HG02588 (cell line): ENCODE results near the gene ZNF205.

Experiments
- ATAC-seq: cut with Tn5 transposase; IDR thresholded peaks from one replicate; pipeline ENCODE4 v1.9.1; 2021; ENCODE audit warnings: mild to moderate bottlenecking, moderate library complexity; ENCODE audit not compliant: unreplicated experiment

The ZNF205 gene

DNA sequence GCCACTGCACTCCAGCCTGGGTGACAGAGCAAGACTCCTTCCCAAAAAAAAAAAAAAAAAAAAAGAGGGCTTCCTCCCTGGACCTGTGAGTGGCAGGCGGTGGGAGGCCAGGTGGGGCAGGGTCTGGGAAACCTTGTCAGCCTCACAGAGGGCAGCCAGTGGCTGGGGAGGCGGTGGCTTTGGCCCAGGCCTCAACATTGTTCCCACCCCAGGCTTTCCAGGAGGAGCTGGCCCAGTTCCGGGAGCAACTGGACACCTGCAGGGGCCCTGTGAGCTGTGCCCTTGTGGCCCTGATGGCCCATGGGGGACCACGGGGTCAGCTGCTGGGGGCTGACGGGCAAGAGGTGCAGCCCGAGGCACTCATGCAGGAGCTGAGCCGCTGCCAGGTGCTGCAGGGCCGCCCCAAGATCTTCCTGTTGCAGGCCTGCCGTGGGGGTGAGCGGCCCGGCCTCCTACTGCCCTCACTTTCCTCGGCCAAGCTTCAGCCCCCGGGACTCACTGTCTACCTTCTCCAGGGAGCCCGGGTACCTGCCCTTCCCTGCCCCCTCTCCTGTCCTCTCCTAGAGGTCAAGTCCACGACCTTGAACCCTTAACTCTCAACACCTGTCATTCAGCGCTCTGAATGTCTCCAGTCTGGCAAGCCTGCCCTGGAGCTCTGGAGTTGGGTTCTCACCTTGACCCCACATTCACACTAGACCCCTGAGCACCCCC is 34.8 kb downstream of the ZNF205 start:
- no peak for ATAC-seq

DNA sequence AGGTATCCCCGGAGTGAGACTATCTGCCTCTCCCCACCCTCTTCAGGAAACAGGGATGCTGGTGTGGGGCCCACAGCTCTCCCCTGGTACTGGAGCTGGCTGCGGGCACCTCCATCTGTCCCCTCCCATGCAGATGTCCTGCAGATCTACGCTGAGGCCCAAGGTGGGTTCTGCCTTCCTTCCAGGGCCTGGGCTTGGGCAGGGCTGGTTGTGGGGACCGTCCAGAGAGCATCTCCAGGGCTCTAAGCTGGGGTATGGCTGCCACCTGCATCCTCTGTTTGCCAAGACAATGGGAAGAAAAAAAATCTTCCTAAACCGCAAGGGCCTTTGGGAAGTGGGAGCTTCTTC is 35.3 kb downstream of the ZNF205 start:
- ATAC-seq: no peak

DNA sequence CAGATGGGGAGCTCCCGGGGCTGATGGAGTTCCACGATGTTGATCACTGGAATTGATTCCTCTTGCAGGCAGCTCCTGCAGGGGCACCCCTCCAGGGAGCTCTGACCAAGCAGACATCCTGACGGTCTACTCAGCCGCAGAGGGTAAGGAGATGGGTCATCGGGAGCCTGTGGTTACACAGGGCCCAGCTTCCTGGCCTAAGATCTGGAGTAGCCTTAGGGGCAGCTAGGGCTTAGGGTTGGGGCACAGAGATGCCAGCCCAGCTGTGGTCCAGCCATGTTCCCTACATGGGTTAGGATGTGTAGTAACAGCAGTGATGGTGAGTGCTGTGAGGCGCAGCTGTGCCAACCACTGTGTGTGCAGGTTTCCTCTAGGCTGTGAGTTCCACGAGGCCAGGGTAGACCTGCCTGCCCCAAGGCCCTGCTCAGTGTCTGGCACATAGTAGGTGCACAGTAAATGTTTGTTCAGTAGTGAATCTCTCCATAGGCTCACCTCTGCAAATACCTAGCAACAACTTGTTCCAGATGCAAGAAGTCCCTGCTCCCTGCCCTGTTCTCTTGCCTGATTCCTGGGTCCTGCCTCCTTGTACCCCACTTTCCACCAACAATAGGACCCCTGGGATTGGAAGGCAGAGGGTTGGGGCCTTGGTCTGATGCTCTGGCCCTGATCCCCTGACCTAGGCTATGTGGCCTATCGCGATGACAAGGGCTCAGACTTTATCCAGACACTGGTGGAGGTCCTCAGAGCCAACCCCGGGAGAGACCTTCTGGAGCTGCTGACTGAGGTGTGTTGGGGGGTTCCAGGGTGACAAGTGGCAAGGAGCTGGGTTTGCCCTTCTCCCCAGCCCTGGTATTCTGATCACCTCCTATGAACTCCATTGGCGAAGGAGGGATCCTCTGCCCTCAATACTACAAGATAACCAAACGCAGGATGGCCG is 36.1 kb downstream of the ZNF205 start:
- ATAC-seq: no peak

DNA sequence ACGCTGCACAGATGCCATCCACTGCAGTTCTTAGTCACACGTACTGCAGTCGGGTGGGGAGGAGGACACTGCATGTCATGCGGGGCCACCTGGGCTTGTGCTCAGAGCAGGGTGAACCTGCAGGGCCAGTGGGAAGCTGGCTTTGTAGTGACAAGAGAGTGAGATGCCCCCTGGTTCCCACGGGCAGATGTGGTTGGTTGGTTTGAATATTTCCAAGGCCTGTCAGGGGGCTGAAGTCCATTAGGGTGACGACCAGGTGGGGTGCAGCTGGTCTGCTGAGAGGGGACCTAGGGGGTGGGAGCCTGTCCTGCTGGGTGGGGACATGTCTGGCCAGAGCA is 36.8 kb downstream of the ZNF205 start:
- no peak for ATAC-seq

DNA sequence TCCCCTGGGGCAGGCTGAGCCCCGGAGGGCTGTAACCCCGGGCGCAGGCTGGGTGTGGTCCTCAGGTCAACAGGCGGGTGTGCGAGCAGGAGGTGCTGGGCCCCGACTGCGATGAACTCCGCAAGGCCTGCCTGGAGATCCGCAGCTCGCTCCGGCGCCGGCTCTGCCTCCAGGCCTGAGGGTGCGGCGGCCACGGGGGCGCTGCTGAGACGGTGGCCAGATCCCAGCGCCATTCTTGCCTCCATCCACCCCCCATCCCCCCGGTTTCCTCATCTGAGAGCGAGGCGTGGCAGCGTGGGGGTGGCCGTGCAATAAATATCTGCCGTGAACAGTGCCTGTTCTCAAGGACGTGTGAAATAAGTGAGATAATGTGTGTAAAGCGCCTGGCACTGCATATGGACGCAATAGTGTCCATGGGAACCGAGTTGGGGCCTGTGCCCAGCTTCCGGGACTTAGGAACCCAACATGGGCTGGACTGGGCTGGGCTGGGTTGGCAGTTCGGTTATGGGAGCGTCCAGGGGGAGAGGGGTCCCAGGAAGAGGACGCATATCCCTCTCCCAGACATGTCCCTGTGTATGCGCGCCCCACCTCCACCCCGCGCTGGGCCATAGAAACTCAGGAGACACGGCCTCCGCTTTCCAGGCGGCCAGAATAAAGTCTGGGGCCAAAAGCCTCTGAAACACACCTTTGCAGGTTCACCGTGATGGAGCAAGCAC is 37.4 kb downstream of the ZNF205 start:
- no peak for ATAC-seq

DNA sequence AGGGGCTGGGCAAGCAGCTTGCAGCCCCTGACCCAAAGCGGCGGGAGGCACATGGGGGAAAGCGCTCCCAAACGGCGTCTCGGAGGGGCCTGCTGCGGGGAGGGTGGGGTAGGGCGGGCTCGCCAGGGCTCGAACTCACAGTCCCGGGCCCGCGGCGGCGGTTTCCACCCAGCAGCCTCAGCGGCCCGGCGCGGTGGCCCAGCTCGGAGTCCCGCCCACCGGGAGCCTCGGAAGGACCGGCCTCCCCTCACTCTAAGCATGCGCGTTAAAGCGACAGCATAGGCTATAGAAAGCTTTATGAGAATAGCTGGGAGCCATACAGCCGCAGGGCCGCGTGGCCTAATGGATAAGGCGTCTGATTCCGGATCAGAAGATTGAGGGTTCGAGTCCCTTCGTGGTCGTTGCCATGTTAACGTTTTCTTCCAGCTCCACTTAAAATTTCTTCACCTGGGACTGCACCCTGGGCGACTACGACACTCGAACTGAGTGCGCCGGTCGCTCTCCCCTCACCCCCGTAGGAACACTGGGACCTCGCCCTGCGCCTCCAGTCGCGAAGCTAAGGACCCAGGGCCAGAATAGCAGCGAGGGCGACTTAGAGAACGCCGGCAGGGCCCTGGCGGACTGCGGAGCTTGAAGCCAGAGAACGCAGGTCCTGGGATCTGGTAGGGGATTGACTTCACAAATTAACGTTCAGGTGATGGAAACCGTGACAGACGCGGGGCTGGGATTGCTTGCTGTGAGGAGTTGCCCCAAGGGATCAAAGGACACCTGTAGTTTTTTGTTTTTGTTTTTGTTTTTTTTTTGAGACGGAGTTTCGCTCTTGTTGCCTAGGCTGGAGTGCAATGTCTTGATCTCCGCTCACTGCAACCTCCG is 38.2 kb downstream of the ZNF205 start:
- ATAC-seq: peak; percentile 61

DNA sequence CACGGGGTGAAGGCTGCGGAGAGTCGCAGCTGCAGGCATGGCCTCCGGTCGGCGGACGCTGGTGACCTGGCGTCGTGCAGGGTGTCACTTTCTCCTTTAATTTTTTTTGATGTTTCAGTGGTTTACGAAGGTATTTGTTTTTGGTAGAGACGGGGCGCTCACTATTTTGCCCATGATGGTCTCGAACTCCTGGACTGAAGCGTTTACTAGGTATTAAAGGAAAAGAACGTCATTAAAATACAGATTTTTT is 39.6 kb downstream of the ZNF205 start:
- ATAC-seq: no peak

DNA sequence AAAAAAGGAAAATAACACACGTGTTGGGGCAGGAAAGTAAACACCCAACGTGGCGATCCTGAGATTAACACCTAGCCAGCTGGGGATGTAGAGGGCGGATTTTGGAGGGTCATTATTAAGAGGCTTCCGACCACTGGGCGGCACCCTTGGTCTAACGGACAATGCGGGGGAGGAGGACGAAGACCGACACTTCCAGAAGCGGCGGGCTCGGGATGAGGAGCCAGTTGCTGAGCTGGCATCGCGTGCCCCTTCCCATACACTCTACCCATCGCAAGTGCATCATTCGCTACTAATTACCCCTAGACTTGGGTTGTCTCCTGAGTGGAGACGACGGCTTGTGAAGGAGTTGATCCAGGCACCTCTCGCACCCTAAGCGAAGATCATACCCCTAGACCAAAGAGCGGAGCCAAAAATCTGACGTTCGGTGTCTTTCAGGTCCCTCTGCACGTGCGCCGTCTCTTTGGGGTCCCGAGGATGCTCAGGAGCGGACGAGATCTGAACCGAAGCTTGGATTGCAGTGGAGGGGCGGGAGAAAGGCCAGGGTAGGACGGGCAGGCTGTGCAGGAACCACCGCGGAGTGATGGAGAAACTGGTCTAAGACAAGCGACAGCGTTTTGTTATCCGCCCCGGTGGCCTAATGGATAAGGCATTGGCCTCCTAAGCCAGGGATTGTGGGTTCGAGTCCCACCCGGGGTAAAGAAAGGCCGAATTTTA is 40.0 kb downstream of the ZNF205 start:
- peak; percentile 23 for ATAC-seq

DNA sequence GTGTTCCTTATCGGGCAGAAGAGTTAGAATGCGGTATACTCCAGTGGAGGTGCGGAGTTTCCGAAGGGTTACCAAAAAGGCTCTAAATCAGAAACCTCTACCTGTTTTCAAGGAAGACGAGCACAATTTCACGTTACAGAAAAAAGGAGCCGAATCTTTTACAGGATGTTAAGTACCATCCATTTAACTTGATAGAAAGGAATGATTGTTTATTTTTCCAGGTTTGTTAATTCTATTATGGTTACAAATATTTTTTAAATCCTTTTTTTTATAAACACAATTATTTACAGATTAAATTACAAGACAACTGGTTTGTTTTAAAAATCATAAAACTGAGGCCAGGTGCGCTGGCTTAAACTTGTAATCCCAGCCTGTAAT is 40.6 kb downstream of the ZNF205 start:
- ATAC-seq: no peak

DNA sequence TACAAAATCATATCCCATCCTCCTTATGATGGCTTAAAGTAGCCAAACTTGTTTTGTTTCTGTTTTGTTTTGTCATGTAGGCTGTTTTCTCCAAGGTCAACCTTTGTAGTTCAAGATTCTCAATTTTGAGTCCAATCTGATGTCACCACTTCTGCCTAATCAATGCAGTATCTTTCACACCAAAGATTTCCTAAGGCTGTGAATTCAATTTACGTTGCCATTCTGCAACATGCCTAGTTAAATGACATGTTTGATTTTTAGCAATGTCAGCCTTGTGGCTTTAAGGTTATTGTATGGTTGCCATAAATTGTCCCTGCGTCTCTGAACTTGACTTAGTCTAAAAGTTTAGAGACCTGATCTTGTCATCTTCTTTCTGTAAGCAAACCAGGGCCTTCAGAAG is 42.8 kb downstream of the ZNF205 start:
- ATAC-seq: no peak

DNA sequence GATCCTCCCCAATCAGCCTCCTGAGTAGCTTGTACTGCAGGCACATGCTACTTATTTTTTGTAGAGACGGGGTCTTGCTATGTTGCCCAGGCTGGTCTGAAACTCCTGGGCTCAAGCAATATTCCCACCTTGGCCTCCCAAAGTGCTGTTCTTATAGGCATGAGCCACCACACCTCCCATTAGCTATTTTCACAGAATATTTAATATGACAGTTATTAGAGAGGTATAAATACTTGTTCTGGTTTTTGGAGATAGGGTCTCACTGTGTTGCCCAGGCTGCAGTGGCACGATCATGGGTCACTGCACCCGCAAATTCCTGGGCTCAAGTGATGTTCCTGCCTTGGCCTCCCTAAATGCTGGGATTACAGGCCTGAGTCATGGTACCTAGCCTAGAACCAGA is 43.6 kb downstream of the ZNF205 start:
- ATAC-seq: no peak

DNA sequence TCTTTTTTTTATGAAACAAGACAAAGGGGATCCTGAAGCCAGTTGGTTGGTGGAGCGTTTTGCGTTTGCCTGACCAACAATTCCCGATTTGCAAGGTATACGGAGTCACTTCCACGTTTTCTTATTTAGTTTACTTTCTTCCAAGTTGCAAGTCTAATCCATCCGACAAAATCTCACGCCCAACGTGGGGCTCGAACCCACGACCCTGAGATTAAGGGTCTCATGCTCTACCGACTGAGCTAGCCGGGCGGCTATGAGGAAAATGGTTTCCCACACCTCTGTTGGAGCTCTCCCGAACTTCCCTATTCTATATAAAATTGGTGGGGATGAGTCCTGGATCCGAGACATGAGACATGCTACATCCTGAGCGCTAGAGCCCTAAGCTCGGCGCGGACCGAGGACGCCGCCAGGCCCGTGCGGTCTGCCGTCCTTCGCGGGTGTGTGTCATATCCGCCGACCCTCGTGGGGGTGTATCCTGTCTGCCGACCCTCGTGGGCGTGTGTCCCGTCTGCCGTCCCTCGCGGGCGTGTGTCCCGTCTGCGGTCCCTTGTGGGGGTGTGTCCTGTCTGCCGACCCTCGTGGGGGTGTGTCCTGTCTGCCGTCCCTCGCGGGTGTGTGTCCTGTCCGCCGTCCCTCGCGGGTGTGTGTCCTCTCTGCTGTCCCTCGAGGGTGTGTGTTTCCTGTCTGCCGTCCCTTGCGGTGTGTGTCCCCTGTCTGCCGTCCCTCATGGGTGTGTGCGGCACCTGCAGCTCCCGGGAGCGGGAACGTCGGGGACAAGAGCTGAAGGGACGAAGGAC is 45.0 kb downstream of the ZNF205 start:
- no peak for ATAC-seq

DNA sequence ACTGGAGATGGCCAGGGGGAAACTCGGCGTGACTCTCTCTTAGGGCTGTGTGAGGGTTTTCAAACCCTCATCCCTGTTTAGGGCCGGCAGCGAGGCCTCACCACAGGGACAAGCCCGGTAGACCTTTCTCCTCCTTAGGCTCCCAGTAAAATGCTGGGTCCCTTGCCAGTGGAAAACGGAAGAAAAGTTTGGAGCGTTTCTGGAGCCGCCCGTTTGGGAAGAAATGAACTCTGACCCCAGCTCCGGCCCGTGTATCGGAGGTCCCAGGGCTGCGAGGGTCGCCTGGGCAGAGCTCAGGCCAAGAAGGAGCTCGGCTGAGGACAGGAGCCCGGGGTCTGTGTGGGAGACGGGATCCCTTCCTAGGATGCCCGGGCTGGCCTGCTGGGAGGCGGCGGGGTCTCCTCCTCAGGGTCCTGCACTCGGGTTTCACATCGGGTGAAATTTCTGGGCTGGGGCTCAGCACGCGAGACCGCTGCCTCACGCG is 45.7 kb downstream of the ZNF205 start:
- no peak for ATAC-seq

DNA sequence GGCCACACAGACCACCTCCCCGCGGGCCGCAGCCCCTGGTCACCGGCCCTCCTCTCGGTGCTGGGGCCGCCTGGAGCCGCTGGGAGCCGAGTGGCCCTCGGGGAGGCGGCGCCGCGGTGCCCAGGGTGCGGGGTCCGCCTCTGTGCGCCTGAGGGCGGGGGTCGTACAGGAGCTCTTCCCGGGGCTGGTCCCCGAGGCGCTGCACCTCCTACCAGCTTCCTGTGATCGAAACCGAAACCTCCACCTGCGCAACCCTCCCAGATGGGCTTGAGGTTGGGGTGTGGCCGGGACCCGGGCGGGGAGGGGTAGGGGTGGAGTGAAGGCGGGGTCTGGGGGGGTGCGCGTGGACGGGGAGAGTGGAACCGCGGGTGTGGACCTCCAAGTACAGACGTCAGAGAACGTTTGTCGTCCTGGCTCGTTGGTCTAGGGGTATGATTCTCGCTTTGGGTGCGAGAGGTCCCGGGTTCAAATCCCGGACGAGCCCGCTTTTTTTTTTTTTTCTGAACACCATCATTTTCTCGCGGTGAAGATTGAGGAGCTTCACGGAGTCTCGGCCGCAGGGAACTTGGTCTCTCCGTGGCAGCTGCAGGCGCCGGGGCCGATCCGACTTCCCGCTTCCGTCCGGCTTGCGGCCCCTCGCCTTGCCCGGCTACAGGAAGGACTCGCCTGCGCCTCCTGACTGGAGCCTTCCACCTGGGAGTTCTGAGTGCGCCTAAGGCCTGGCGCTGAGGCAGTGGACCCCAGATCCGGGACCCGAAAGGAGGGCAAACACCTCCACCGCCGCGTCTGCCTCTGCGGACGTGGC is 46.3 kb downstream of the ZNF205 start:
- peak; percentile 45 for ATAC-seq

DNA sequence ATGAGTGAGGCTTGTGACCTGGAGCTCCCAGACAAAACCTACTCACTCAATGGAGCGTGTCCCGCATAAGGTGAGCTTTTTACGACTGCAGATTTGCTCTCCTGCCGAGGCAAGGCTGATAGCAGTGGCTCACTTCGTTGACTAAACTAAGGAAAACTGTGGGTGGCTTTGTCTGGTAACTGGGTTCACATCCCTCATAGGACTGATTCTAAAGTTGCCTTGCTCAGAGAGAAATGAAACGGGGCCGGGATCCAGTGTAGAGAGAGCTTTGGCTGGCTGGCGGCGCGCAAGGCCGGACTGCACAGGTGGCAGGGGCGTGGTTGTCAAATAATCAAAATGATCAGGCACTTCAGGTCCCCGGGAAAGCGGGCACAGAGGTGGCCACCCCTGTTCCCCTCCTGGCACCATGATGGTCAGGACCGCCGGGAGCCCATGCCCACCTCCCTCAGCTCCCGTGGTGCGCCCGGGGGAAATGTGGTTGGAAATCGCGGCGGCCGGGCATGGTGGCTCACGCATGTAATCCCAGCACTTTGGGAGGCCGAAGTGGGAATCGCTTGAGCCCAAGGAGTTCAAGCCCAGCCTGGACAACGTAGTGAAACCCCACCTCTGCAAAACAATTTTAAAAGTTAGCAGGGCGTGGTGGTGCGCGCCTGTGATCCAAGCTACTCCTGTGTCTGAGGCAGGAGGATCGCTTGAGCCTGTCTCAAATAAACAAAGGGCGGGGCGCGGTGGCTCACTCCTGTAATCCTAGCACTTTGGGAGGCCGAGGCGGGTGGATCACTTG is 49.0 kb downstream of the ZNF205 start:
- no peak for ATAC-seq

DNA sequence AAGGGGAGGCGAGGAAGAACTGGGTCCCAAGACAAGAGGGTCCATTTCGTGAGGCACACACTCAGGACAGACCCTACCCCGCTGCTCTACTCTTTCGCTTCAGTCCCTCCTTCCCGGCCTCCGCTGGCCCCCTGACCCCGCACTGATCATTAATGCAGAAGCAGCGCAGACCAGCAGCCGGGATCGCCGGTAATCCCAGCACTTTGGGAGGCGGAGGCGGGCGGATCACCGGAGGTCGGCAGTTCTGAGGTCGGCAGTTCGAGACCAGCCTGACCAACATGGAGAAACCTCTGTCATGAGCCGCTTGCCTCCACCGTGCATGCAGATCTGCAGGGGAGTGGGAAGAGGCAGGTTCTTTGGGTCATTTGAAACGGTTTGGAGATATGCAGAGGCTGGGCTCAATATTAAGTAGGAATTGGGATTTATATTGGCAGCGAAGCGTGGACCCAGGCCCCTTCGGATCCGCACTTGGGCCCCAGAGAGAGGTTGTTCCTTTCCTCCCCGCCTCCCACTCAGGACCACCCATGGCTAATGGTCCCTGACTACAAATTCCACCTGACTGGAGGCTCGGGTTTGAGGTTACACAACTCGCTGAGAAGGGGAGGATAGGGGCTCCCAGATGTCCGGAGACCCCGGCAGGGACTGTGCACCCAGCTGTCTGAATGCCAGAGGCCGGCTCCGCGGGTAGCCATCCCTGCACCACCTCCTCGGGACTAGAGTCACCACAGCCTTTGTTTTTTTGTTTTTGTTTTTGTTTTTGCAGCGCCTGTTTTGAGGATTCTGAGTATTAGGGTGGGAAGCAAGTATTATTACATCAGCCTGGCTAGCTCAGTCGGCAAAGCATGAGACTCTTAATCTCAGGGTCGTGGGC is 52.0 kb downstream of the ZNF205 start:
- no peak for ATAC-seq
